Upper lobe of left lung (tissue), 4 donors: Measurements from ENCODE around the gene PHF23.

Experiments used
- POLR2A ChIP-seq, 4 donors: fragments of 450-650 bp; IDR thresholded peaks; one replicate each; pipeline ENCODE4 v1.5.1; 2016 to 2017; ENCODE audit warnings: antibody characterized with exemption in 4 of 4, mild to moderate bottlenecking in 2 of 4
- POLR2AphosphoS5 ChIP-seq, 2 donors: sonication (generic); formaldehyde crosslinking; IDR thresholded peaks; one replicate each; pipeline ENCODE4 v1.5.1; 2017; ENCODE audit warnings: antibody characterized with exemption in 2 of 2
- TF ChIP-seq, protein P1 (sequence below), 6 experiments: fragments of 450-650 bp in 4 of 6; fragments of 200-600 bp in 2 of 6; sonication (generic) in 2 of 6; IDR thresholded peaks; one replicate each; pipeline ENCODE4 v1.5.1; 2016 to 2019; ENCODE audit warnings: antibody characterized with exemption in 6 of 6

DNA sequence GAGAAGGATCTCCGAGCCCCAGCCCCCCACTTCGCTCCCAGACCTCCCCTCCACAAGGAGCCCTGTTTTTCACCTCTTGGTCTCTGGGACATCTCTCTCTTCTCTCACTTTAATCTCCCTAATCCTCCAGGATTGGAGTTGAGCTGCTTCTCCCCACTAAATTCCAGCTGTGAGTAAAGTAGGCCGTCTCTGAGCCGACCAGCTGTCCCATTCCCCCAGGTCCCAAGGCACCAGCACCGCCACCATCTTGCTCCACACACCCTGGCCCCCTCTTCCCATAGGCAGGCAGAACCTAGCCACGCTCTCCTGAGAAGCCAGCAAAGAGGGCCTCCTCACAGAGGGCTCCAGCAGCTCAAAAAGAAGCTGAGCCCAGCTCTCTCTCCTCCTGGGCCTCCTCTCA lies 20.5 kb downstream of the PHF23 start:
- TF ChIP-seq, protein P1, sequence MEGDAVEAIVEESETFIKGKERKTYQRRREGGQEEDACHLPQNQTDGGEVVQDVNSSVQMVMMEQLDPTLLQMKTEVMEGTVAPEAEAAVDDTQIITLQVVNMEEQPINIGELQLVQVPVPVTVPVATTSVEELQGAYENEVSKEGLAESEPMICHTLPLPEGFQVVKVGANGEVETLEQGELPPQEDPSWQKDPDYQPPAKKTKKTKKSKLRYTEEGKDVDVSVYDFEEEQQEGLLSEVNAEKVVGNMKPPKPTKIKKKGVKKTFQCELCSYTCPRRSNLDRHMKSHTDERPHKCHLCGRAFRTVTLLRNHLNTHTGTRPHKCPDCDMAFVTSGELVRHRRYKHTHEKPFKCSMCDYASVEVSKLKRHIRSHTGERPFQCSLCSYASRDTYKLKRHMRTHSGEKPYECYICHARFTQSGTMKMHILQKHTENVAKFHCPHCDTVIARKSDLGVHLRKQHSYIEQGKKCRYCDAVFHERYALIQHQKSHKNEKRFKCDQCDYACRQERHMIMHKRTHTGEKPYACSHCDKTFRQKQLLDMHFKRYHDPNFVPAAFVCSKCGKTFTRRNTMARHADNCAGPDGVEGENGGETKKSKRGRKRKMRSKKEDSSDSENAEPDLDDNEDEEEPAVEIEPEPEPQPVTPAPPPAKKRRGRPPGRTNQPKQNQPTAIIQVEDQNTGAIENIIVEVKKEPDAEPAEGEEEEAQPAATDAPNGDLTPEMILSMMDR (IDR thresholded peaks at IDR 0.05) = no peak
- TF ChIP-seq POLR2A (IDR thresholded peaks at IDR 0.05) (no peak), POLR2AphosphoS5 (IDR thresholded peaks at IDR 0.05) (no peak)
